Heart left ventricle (tissue), 13 donors: ENCODE measurements around the gene FOLR3.

Experiments used
- POLR2A ChIP-seq, 2 donors: fragments of 450-650 bp; IDR thresholded peaks; one replicate each; pipeline ENCODE4 v1.6.1; 2017; ENCODE audit warnings: antibody characterized with exemption in 2 of 2, mild to moderate bottlenecking in 2 of 2, moderate library complexity in 2 of 2
- TF ChIP-seq, protein P1 (sequence below), 12 donors: fragments of 200-600 bp; sonication (generic) in 4 of 12; IDR thresholded peaks; one replicate each; pipeline versions ENCODE4 v1.5.0 to v1.8.0; 2018 to 2022; ENCODE audit warnings: antibody characterized with exemption in 12 of 12, mild to moderate bottlenecking in 5 of 12
- donor health status: ischemic (EF 13 %, LVEDD 7.1; RV severe dilation, severe dysfunction).
- donor health status: DM: no; HTN: yes; CAD: no.
- donor health status: DM: no; HTN: no; CAD: no.
- donor health status: ischemic (EF 25% LVEDD 6.9; RV normal size, moderate dysfunction).
- donor health status: ischemic (EF 25% LVEDD 5.7; RV mildly dilated, moderate dysfunction).
- donor health status: ischemic (EF 35%, LVEDD 5.7; RV mildly dilated, moderate dysfunction).
- donor health status: nonischemic (EF 11% LVEDD 7.7; RV severe dilation, severe dysfunction).
- donor health status: DM: yes; HTN: yes; CAD: no.
- donor health status: PGD.
- donor health status: ischemic (EF 29% LVEDD 5.4; RV normal size, mild dysfunction).
- donor health status: nonischemic (EF 23%, LVEDD 6.1; RV moderate dilation, normal function).

DNA sequence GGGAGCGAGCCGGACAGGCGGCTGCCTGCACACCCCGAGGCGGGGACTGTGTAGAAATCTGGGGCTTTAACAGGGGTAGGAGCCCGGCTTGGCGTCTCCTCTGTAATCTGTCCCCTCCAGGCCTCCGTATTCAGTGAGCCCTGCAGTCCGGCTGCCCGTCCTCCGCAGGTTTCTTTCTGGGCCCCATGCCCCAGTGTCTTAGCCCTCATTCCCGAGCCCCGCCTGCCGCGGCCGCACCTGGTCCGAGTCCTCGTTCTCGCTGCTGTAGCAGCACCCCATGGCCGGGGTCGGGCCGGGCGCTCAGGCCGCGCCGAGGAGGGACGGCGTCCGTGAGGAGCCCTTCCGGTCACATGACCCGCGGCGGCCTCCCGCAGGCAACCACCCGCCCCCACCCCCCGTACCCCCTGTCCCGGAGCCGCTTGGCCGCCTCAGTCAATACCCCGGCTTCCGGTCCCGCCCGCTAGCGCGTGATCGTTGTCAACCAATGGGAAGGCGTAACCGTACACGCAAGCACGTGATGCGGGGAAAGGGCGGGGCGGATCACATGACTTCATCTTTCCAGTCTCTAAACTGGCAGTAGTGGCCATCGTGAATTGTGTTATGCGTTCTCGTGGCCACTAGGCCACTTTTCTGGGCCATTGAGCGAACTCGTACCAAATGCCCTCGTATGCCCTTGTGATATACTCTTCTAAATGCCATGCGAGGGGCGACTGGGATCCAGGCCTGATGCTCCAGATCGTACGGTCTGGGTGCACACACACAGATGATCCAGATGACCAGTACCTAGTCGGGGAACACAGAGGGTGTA is 32.4 kb upstream of the FOLR3 start, which contains the start of gene LAMTOR1:
- TF ChIP-seq, protein P1, sequence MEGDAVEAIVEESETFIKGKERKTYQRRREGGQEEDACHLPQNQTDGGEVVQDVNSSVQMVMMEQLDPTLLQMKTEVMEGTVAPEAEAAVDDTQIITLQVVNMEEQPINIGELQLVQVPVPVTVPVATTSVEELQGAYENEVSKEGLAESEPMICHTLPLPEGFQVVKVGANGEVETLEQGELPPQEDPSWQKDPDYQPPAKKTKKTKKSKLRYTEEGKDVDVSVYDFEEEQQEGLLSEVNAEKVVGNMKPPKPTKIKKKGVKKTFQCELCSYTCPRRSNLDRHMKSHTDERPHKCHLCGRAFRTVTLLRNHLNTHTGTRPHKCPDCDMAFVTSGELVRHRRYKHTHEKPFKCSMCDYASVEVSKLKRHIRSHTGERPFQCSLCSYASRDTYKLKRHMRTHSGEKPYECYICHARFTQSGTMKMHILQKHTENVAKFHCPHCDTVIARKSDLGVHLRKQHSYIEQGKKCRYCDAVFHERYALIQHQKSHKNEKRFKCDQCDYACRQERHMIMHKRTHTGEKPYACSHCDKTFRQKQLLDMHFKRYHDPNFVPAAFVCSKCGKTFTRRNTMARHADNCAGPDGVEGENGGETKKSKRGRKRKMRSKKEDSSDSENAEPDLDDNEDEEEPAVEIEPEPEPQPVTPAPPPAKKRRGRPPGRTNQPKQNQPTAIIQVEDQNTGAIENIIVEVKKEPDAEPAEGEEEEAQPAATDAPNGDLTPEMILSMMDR (IDR thresholded peaks at IDR 0.05) = peak in 9 of 12 donors; percentile 29 to 60 (median 48)
- TF ChIP-seq POLR2A (IDR thresholded peaks at IDR 0.05) = peak in 1 of 2 donors; percentile 64
